Gastroesophageal sphincter (tissue), 4 donors: ENCODE measurements around the gene ACOXL. TPM values are rescaled to one million over a fixed set of nuclear protein-coding genes. Genes with fewer than 3 reads are reported as not detected.

Experiments
- ATAC-seq: fragments of 150-250 bp; one replicate; pipeline ENCODE4 v1.9.1; 2016; ENCODE audit warnings: mild to moderate bottlenecking, moderate library complexity
- H3K27ac ChIP-seq, 4 donors: fragments of 200-600 bp; sonication (generic) in 3 of 4; 1 replicate in 3 of 4; 2 replicates in 1 of 4; pipeline ENCODE4 v1.5.1; 2016 to 2019
- H3K27me3 ChIP-seq: fragments of 200-600 bp; sonication (generic); one replicate; pipeline ENCODE4 v1.5.1; 2019
- H3K36me3 ChIP-seq, 2 donors: fragments of 200-600 bp; sonication (generic); one replicate each; pipeline ENCODE4 v1.5.1; 2019; ENCODE audit warnings: control low read depth in 1 of 2
- H3K4me1 ChIP-seq, 3 donors: fragments of 200-600 bp; sonication (generic); 1 replicate in 2 of 3; 2 replicates in 1 of 3; pipeline ENCODE4 v1.5.1; 2016 to 2019; ENCODE audit warnings: control low read depth in 2 of 3
- H3K4me3 ChIP-seq, 2 donors: fragments of 200-600 bp; sonication (generic); one replicate each; pipeline ENCODE4 v1.5.1; 2019; ENCODE audit warnings: mild to moderate bottlenecking in 1 of 2, moderate library complexity in 1 of 2
- H3K9me3 ChIP-seq, 3 donors: fragments of 200-600 bp; sonication (generic); one replicate each; pipeline ENCODE4 v1.5.1; 2017 to 2019; ENCODE audit warnings: control low read depth in 2 of 3
- CTCF ChIP-seq, 4 experiments: fragments of 200-600 bp in 2 of 4; fragments of 450-650 bp in 2 of 4; sonication (generic) in 1 of 4; IDR thresholded peaks; one replicate each; pipeline ENCODE4 v1.5.1; 2017 to 2019; ENCODE audit warnings: antibody characterized with exemption in 4 of 4, mild to moderate bottlenecking in 2 of 4, moderate library complexity in 2 of 4
- EP300 ChIP-seq: sonication (generic); formaldehyde crosslinking; IDR thresholded peaks from one replicate; pipeline ENCODE4 v1.6.1; 2017; ENCODE audit warnings: antibody characterized with exemption, mild to moderate bottlenecking
- POLR2A ChIP-seq, 2 donors: fragments of 450-650 bp; IDR thresholded peaks; one replicate each; pipeline ENCODE4 v1.6.1; 2017; ENCODE audit warnings: antibody characterized with exemption in 2 of 2, mild to moderate bottlenecking in 2 of 2, moderate library complexity in 1 of 2
- POLR2AphosphoS5 ChIP-seq: sonication (generic); formaldehyde crosslinking; IDR thresholded peaks from one replicate; pipeline ENCODE4 v1.6.1; 2017; ENCODE audit warnings: antibody characterized with exemption
- WGBS, 2 donors: methylation state at CpG; one replicate each; pipeline ENCODE4 v1.1.5; 2018; ENCODE audit warnings: low coverage in 1 of 2; 5-methylcytosine and 5-hydroxymethylcytosine counted together
- total RNA-seq, 4 donors: library from RNA; depleted of rRNA; stranded (reverse); fragments of >200 nt; gene quantifications; one replicate each; pipeline ENCODE4 v1.1.0, GENCODE V29; 2016

The ACOXL gene
- total RNA-seq, 4 donors from 2014 or later: not detected

- Histone ChIP-seq H3K4me3 (no peak overlapping the region), H3K27me3 (no peaks in the 10 kb centered on the region), H3K36me3 (no peaks in the 10 kb centered on the region), H3K4me1 (no peaks in the 10 kb centered on the region), H3K9me3 (peaks cover 0 to 16% (median 2%) of the 10 kb centered on the region in 3 donors), H3K27ac (no peak overlapping the region)
- 58 to 75% methylated on average over 1 of the region's 1 CpG for WGBS, 2 donors
- no peak for ATAC-seq
- TF ChIP-seq POLR2AphosphoS5 (no peak), POLR2A (IDR thresholded peaks at IDR 0.05) (no peak), EP300 (no peak), CTCF (IDR thresholded peaks at IDR 0.05) (no peak)
These were observed 178.1 kb downstream of the ACOXL start for GRCh38 chr2:110910423-110910822.

GRCh38 chr2:110919738-110920137 lies 187.4 kb downstream of the ACOXL start:
- no peaks in the 10 kb centered on the region for H3K4me1 ChIP-seq
- H3K36me3 ChIP-seq: no peaks in the 10 kb centered on the region
- H3K27ac ChIP-seq: no peak overlapping the region
- no peak for ATAC-seq
- no peak for TF ChIP-seq POLR2A (IDR thresholded peaks at IDR 0.05)
- TF ChIP-seq EP300: no peak
- TF ChIP-seq POLR2AphosphoS5: no peak
- no peak for TF ChIP-seq CTCF (IDR thresholded peaks at IDR 0.05)
- no peak overlapping the region for H3K4me3 ChIP-seq
- H3K27me3 ChIP-seq: no peaks in the 10 kb centered on the region
- 100% methylated on average over 1 of the region's 1 CpG for WGBS, 2 donors
- H3K9me3 ChIP-seq: peaks cover 0 to 16% (median 0%) of the 10 kb centered on the region in 3 donors

- Histone ChIP-seq H3K27ac (no peak overlapping the region), H3K36me3 (no peaks in the 10 kb centered on the region), H3K27me3 (no peaks in the 10 kb centered on the region), H3K4me3 (no peak overlapping the region), H3K9me3 (peaks cover 0 to 9% (median 0%) of the 10 kb centered on the region in 3 donors), H3K4me1 (no peaks in the 10 kb centered on the region)
- no peak for TF ChIP-seq POLR2A (IDR thresholded peaks at IDR 0.05)
- no peak for TF ChIP-seq EP300
- TF ChIP-seq POLR2AphosphoS5: no peak
- no peak for TF ChIP-seq CTCF (IDR thresholded peaks at IDR 0.05)
- no peak for ATAC-seq
These were observed 193.1 kb downstream of the ACOXL start for GRCh38 chr2:110925479-110925878.

- no peaks in the 10 kb centered on the region for H3K4me1 ChIP-seq
- no peaks in the 10 kb centered on the region for H3K36me3 ChIP-seq
- H3K9me3 ChIP-seq: peaks cover 0 to 9% (median 0%) of the 10 kb centered on the region in 3 donors
- H3K27me3 ChIP-seq: no peaks in the 10 kb centered on the region
- WGBS, 2 donors: 76 to 92% methylated on average over 3 of the region's 3 CpGs
- H3K27ac ChIP-seq: no peak overlapping the region
- TF ChIP-seq POLR2A (IDR thresholded peaks at IDR 0.05): no peak
- TF ChIP-seq CTCF (IDR thresholded peaks at IDR 0.05): no peak
- TF ChIP-seq EP300: no peak
- TF ChIP-seq POLR2AphosphoS5: no peak
- ATAC-seq: no peak
- H3K4me3 ChIP-seq: no peak overlapping the region
These were observed 195.2 kb downstream of the ACOXL start for GRCh38 chr2:110927526-110927925.

GRCh38 chr2:110929528-110929927 lies 197.2 kb downstream of the ACOXL start:
- WGBS, 2 donors: no CpG with 5 or more reads among the region's 1 CpG
- TF ChIP-seq CTCF (IDR thresholded peaks at IDR 0.05) (no peak), POLR2A (IDR thresholded peaks at IDR 0.05) (no peak), POLR2AphosphoS5 (no peak), EP300 (no peak)
- Histone ChIP-seq H3K27ac (no peak overlapping the region), H3K9me3 (peaks cover 0 to 9% (median 0%) of the 10 kb centered on the region in 3 donors), H3K36me3 (no peaks in the 10 kb centered on the region), H3K4me3 (no peak overlapping the region), H3K27me3 (no peaks in the 10 kb centered on the region), H3K4me1 (no peaks in the 10 kb centered on the region)
- ATAC-seq: no peak
